Hematopoietic multipotent progenitor cell treated with erythropoietin and hydrocortisone succinate and interleukin-3 and kit ligand, for 6 days (in vitro differentiated cells): ENCODE data around the gene P2RX6.
"Not testable (repeated sequence)": the region's sequence is repeated elsewhere in the genome, so short reads cannot be mapped to it uniquely, and the experiment has no call there.

ENCODE experiments used
- DNase-seq: peaks from one replicate; pipeline ENCODE4 v3.0.0-alpha.2; 2015

Gene P2RX6

DNA sequence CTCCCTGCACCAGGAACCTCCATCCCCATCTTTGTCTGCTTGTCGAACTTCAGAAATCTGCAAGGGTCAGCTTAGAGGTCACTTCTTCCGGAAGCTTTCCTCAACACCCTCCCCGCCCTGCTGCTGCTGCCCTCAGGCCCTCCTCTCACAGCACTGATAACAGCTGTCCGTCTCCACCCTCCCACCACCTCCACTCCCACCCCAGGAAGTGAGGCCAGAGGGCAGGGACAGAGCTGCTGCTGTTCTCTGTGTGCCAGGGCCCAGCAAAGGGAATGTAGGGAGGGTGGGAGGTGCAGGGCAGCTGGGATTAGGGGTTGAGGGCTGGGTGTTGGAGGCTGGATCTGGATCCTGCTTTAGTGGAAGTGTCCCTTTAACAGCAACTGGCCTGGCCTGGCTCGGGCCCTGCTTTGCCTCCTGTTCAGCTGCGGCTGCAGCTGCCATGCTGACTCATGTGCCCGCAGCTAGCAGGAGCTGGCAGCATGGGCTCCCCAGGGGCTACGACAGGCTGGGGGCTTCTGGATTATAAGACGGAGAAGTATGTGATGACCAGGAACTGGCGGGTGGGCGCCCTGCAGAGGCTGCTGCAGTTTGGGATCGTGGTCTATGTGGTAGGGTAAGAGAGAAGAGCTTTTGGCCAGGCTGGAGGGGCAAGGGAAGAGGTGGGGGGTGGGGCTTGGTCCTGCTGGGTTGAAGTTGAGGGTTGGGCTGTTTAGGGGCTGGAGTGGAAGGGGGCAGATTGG lies at the start of gene P2RX6:
P2RX6 (plus strand) TSS at position 440 of the 740 bp plus-strand sequence; CDS start at position 450, 10 bp downstream.
- peak; percentile 88 for DNase-seq

DNA sequence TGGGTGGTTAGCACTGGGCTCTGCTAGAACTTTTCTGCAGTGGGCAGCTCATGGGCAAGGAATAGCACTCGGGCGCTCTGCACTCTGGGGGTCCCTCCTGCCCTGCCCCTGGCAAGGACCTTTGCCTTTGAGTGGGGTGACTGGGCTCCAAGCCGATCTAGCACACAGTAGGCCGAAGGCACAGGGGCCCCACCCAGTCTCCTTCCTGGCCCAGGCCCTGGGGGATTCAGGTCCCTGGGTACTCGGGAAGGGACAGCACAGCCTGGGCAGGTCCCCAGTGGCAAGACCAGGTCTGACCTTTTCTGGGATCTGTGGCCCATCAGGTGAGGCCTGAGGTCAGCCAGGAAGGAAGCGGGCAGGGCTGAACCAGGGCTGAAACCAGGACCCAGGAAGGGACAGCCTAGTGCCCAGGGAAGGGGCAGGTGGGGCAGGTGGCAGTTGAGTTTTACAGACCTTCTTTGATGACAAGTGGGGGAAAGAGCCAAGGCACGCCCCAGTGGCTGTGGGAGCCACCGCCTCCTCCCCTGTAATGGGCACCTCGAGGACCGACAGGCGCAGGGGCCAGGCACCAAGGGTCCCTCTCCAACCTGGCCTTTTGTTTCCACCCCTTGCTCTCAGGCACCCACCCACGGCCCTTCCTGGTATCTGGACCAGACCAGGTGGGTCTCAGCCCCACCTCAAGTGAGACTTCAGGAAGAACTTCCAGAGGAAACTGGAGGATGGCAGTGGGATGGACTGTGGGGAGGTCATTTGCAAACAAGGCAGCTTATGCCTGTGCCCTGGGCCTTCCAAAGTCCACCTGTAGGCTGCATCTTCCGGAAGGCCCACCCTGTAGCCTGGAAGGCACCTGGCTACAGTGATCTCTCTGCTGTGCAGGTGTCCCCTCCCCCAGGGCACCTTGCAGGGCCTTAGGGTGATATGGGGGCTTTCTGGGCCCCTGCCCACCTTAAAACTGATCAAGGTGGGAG lies 48.8 kb upstream of the P2RX6 start:
- no peak for DNase-seq

DNA sequence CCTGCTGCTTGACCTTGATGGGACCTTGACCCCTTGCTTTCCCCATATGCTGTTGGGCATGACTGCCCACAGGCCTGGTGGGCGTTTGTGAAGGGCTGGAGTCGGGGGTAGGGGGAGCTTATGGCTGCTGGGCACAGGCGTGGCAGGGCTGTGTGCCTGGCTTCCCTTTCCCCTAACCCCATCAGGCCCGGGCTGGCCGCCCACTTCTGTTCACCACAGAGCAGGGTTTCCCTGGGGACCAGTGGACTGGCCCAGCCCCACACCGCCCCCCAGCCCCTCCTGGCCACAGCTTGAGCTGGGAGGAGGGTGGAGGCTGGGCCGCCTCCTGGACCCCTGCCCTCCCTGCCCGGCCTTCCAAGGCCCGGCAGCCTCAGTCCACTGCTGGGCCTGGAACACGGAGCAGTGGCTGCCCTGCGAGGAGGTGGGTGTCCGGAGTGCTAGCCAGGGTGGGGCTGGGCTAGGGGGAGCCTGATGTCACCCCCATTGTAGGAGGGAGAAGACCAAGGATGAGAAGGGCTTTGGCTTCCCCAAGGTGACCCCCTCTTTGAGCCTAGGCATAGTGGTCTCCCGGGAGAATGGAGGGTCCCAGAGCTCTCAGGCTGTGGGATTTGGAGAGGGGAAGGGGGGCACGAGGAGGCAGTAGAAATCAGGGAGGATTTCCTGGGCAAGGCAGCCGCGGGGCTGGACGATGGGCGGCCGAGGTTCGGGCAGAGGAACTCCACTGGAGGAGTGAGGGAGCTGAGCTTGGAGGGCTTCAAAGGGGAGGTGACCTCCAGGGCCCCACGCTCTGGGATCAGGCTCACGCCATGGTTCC lies 47.9 kb upstream of the P2RX6 start, which contains the start of gene AIFM3:
AIFM3 (plus strand) TSS at position 373 of the 814 bp plus-strand sequence. CDS start 690 bp downstream, outside the sequence.
- no peak for DNase-seq

DNA sequence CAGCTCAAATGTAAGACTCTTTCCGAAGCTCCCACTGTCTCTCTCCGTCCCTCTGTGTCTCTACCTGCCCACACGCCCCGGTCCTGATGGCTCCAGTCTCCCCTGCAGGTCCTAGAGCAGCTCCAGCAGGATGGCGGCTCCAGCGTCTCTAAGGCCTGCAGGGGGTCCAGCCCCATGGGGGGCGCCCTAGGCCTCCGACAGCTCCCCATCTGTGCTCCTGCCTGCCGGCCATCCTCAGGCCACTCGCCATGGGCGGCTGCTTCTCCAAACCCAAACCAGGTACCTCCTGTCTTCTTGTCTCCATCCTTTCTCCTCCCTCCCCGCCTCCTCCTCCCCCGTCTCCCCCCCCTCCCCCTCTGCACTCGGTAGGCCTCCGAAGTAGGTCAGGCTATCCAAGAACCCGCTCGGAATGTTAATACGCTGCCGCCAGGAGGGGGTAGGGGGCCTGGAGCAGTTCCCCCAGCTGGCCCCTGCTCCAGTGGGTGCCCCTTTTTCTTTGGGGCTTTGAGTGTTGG lies 47.2 kb upstream of the P2RX6 start:
- no peak for DNase-seq

DNA sequence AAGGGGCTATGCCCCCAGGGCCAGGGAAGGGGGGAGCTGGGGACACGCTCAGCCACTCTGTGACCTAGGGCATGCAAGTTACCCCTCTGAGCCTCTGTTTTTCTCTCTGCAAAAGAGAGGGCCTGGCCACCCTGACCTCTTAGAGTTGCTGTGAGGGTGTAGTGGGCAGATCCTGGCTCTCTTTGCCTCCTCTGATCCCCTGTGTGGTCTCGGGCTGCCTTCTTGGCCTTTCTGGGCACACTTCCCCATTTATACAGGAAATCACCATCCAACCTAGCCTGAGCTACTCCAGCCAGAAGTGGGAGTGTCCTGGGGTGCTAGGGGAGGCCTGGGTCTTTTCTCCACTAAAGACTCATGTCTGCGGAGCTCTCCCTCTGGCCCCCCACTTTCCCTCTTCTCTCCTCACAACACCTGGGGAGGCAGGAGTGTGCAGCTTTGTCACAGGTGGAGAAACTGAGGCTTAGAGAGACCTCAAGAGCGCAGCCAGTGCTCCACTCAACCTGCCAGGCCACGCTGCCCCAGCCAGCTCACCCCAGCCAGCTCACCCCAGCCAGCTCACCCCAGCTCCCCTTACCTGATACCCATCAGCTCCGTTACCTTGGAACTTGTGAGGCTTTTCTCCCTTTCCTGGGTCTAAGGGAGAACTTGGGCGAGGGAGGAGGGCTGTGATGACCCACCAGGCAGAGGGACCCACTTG lies 46.5 kb upstream of the P2RX6 start:
- peak; percentile 49 for DNase-seq

DNA sequence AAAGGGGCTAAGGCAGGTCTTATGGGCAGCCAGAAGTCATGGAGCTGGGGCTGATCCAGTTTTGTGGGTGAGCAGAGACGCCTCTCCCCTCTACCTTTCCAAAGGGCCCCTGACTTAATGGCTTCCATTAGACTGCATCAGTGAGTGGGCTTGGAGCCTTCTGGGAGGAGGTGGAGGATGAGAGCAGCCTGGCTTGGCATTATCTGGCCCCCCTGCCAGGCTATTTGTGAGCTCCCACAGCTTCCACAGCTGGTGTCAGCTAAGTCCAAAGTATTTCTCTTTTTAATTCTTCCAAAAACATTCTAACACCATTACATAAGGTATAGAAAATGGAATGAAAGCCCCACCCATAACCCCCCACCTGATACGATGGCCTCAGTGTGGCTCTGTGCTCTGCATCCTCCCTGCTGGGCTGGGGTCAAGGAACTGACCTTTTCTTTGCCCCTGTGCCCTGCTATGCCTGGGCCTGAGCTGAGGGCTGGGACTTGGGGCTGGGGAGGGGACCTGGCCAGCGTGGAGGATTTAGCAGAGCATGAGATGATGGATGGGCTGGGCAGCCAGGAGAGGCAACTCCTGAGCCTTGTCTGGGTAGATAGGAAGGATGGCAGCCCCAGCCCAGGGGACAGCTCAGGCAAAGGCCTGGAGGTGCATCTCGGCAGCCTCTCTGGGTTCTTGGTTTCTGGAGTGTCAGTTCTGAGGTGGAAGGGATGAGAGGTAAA lies 43.9 kb upstream of the P2RX6 start:
- no peak for DNase-seq

DNA sequence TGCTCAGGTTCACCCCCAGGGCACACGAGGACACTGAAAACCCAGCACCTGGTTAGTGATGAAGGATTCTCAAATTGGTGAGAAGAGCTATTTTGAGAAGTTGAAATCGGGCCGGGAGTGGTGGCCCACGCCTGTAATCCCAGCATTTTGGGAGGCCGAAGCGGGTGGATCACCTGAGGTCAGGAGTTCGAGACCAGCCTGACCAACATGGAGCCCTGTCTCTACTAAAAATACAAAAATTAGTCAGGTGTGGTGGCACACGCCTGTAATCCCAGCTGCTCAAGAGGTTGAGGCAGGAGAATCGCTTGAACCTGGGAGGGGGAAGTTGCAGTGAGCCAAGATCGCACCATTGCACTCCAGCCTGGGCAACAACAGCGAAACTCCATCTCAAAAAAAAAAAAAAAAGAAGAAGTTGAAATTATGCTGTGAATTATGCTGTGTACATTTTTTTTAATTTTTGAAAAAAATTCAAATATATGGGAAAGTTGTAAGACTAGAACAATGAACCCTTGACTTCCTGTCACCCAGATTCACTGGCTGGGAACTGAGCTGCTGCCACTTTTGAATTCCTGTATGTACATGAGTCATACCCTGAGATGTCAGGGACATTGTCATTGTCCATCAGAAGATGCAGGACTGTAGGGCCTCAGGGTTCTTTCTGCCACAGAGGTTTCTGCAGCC lies 42.8 kb upstream of the P2RX6 start:
- not testable (repeated sequence) for DNase-seq

DNA sequence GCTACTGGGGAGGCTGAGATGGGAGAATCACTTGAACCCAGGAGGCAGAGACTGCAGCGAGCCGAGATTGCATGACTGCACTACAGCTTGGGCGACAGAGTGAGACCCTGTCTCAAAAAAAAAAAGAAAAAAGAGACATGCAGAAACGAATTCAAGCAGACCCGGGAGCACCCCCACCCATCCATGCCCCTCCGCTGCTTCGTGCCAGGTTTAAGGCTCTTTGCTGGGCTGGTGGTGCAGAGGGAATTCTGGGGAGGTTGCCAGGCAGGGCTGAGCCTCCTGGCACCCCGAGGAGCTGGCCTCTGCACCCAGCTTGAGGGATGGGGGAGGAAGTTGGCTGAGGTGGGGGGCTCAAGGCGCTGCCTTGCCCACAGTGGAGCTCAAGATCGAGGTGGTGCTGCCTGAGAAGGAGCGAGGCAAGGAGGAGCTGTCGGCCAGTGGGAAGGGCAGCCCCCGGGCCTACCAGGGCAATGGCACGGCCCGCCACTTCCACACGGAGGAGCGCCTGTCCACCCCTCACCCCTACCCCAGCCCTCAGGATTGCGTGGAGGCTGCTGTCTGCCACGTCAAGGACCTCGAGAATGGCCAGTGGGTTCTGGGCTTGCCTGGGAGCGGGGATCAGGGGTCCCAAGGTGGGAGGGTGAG lies 41.9 kb upstream of the P2RX6 start:
- no peak for DNase-seq

DNA sequence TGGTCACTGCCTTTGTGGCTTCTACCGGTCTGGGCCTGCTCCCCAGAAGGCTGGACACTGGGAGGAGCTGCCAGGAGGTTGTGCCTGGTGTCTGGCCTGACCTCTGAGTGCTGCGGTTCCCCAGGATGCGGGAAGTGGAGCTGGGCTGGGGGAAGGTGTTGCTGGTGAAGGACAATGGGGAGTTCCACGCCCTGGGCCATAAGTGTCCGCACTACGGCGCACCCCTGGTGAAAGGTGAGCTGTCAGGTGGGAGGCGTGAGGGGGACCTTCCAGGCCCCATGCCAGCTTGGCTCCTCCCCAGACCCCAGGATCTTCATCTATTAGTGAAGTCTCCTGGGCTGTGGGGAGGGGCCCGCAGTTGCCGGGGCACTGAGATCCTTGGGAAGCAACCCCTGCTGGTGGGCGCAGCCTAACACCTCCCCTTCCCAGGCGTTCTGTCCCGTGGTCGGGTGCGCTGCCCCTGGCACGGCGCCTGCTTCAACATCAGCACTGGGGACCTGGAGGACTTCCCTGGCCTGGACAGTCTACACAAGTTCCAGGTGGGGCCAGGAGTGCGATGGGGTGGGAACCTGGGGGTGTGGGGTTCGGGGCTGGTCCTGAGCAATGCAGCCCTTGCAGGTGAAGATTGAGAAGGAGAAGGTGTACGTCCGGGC lies 41.2 kb upstream of the P2RX6 start:
- DNase-seq = no peak

DNA sequence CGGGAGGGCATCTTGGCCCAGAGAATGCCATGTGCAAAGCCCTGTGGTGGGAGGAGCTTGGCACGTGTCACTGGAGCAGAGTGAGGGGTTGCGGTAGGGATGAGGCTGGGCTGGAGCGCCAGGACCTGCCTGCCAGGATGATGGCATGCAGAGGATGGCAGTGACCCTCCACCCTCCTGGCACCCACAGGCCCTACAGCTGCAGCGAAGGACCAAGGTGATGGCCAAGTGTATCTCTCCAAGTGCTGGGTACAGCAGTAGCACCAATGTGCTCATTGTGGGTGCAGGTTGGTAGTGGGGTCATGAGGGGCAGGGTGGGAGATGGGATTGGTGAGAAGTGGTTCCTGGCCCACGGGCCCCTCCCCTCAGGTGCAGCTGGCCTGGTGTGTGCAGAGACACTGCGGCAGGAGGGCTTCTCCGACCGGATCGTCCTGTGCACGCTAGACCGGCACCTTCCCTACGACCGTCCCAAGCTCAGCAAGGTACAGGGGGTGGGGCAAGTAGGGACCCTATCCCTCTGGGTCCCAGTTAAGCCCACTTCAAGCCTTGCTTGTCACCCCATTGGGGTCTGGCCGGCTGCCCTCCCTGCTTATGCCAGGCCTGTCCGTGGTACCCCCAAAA lies 40.5 kb upstream of the P2RX6 start:
- no peak for DNase-seq

DNA sequence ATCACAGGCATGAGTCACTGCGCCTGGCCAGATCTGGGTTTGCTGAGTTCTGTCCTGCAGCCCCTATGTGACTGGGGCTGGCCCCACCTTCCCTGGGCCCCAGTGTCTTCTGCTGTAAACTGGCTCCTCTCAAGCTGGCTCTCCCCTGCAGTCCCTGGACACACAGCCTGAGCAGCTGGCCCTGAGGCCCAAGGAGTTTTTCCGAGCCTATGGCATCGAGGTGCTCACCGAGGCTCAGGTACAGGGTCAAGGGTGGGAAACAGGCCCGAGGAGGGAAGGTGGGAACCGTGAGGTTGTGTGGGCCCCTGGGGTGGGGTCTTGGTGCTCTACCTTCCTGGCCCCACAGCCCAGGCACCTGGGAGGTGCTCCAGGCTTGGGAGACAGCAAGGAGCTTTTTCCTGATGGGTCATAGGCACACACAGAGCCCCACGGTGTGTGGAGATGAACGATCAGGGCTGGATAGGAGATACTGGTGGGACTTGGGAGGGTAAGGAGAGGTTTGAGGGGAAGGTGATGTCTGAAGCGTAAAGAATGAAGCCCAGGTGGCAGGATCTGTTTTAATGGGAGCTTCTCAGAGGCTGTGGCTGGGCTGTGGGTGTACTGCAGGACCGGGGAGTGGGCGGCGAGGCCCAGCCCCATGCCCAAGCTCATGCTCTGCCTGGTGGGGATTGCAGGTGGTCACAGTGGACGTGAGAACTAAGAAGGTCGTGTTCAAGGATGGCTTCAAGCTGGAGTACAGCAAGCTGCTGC lies 39.2 kb upstream of the P2RX6 start:
- DNase-seq = no peak

DNA sequence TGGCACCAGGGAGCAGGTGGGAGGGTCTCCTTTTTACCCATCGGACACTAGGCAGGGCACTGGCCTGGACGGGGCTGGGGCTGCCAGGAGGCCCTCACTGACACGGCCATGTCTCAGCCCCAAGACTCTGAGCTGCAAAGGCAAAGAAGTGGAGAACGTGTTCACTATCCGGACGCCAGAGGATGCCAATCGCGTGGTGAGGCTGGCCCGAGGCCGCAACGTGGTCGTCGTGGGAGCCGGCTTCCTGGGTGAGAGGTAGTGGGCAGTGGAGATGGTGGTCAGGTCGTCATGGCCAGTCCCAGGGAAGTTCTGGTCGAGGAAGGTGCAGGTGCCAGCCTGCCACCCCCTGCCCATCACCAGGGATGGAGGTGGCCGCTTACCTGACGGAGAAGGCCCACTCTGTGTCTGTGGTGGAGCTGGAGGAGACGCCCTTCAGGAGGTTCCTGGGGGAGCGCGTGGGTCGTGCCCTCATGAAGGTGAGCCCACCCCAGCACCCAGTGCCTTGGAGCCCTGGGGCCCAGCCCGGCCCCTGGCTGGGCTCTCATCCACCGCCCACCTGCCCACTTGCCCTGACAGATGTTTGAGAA lies 38.6 kb upstream of the P2RX6 start:
- no peak for DNase-seq

DNA sequence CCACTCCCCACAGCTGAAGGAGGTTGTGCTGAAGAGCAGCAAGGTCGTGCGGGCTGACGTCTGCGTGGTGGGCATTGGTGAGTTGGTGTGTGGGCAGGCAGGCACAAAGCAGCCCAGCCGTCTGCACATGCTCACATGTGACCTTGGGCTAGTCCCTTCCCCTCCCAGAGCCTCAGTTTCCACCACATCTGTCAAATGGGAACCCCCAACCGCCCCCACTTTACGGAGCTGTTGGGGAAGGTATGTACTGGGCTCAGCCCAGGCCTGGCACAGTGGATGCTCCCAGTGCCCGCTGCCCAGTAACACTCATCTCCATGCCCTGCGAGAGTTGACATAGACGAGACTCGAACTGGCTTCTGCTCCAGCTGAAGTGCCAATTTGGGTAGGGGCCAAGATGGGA lies 37.9 kb upstream of the P2RX6 start:
- DNase-seq = no peak

DNA sequence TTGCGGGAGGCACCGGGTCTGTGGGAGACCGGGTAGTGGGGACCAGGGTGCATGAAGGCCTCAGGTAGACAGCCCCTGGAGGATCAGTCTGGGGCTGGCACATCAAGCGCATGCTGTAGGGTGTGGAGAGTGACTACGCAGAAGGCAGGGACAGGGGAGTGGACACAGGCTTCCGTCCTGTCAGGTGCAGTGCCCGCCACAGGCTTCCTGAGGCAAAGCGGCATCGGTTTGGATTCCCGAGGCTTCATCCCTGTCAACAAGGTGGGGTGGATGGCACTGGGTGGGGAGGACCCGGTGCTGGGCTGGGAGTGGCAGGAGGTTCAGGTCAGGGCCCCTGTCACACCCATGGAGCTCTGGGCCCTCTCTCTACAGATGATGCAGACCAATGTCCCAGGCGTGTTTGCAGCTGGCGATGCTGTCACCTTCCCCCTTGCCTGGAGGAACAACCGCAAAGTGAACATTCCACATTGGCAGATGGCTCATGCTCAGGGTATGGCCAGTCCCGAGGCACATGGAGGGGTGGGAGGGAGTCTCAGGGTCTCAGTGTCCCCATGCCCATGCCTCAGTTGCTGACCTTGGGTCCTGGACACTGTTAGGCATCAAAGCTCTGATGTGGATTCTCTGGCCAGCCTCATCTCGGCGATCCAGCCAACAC lies 37.3 kb upstream of the P2RX6 start:
- DNase-seq = no peak

DNA sequence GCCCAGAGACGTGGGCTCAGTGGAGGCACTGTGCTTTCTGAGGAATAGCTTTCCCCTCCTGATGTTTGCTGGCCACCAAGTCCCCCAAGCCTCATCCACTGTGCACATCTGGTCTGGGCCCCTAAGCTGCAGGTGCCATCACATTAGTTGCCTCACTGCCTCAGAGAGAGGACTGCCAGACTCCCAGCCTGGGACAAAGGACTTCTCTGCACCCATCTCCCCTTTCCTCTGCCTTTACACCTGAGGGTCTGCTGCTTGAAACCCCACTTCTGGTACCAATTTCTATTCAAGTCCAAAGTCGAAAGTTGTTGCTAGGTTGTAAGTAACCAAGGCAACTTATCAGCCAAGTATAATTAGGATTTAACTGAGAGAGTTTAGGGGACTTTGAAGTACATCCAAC lies 36.5 kb upstream of the P2RX6 start:
- no peak for DNase-seq

DNA sequence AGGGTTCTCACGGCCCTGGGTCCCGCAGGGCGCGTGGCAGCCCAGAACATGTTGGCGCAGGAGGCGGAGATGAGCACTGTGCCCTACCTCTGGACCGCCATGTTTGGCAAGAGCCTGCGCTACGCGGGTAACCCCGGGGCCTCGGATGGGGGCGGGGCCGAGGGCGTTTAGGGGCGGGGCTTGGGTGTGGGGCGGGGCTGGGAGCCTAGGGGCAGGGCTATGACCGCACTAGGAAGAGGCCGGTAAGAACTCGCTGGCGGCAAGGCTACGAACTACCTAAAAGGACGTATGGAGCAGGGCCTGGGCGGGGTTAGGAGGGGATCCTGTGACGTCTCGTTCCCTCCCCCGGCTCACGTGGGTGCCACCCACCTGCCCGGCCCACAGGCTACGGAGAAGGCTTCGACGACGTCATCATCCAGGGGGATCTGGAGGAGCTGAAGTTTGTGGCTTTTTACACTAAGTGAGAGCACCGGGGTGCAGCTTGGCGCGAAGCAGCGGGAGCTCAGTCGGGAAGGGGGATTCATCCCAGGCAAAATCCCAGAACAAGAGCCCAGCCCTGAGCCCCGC lies 35.6 kb upstream of the P2RX6 start:
- peak; percentile 97 for DNase-seq

DNA sequence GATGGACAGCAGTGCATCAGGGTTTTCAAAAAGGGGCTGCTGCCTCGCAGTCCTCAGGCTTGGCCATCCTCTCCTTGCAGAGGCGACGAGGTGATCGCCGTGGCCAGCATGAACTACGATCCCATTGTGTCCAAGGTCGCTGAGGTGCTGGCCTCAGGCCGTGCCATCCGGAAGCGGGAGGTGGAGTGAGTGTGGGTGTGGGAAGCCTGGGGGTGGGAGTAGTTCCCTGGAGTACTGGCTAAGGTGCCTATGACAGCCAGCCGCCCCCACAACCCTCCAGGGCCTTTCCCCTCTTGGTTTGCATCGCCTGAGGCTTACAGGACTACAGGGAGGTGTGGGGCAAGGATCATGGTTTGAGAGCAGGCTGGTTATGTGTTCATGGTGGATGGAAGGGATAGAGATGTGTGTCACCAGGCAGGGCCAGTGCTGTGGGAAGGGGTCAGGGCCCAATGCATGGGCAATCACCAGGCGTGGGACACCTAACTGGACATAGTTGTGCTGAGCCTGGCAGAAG lies 35.0 kb upstream of the P2RX6 start:
- DNase-seq = no peak
